Hepatic stellate cell (primary cell): Measurements from ENCODE around the gene MICALL1.

Experiments
- DNase-seq: peaks from one replicate; pipeline ENCODE4 v3.0.0; 2011; ENCODE audit warnings: low spot score

MICALL1 gene

DNA sequence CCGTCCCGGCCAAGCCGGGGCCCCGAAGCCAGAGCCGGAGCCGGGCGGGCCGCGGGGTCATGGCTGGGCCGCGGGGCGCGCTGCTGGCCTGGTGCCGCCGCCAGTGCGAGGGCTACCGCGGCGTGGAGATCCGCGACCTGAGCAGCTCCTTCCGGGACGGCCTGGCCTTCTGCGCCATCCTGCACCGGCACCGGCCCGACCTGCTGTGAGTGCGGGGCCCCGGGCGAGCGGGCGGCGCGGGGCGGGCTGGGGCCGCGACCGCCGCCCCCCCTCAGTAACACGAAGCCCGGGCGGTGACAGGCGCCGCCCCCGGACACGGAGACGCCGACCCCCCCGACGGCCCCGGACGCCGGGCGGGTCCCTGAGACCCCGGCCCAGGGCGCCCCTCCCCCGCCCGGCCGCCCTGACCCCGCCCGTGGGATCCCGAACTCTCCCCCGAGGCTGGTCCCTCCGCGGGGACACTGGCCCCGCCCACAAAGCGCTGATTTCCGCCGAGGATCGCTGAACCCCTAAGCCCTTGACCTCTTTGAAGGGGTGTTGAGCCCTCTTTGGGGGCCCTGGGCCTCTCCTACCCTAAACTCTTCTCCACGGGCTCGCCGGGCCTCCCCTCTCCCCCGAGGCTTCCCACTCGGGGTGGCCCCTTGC lies 389 bp downstream of the MICALL1 start:
- no peak for DNase-seq

DNA sequence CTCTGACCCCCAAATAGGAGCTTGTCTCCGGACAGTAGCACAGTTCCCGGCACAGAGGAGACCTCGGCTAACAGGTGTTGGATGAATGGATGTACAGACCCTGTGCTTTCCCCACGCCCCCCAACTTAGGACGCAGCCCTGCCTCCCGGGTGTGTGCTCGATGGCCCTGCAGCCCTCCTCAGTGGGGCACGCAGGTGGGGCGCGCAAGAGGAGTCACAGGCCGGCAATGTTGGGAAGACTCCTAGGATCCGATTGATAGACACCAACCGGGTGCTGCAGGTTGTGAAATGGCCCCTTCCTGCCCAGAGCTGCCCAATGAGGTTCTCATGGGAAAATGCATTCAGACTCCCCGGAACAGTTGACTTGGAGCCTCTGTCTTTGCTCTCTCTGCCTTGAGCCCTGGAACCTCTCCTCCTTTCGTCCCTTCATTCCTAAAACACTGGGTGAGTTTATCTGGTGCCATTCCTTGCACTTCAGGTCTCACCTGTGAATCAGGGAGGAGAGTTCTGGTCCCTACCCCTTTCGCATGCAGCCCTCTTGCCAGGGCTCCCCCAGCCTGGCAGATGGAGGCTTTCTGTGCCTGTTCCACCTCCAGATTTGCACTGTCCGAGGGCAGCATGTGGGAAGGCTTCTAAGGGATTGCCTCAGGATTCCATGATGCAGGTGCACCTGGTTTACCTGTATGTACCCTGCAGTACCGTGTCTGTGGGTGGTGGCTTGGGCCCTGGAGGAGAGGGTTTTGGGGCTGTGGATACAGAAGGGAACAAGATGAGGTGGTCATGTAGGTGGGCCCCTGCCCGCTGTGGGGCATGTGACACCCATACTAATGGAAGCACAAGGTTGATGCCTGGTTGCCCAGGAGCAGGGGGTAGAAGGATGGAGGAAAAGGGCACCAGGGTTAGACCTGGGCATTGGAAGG lies 1.2 kb downstream of the MICALL1 start:
- DNase-seq = peak; percentile 66

DNA sequence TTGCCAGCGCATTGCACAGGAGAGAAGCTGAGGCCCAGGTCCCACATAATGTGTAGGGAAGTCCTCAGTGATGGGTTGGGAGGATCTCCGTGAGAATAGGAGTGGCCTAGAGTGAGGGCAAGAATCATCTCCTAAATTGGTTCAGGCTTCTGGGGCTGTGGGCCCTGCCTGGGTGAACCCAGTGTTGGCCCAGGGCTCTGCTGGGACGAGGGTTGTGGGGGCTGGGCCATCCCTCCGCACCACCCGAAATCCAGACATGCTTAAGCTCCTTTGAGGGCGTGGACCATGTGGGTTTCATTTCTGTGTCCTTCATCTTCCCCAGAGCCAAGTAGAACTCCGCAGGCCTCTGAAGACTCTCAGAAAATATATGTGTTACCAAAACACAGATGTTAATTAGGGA lies 3.7 kb downstream of the MICALL1 start:
- DNase-seq = no peak

DNA sequence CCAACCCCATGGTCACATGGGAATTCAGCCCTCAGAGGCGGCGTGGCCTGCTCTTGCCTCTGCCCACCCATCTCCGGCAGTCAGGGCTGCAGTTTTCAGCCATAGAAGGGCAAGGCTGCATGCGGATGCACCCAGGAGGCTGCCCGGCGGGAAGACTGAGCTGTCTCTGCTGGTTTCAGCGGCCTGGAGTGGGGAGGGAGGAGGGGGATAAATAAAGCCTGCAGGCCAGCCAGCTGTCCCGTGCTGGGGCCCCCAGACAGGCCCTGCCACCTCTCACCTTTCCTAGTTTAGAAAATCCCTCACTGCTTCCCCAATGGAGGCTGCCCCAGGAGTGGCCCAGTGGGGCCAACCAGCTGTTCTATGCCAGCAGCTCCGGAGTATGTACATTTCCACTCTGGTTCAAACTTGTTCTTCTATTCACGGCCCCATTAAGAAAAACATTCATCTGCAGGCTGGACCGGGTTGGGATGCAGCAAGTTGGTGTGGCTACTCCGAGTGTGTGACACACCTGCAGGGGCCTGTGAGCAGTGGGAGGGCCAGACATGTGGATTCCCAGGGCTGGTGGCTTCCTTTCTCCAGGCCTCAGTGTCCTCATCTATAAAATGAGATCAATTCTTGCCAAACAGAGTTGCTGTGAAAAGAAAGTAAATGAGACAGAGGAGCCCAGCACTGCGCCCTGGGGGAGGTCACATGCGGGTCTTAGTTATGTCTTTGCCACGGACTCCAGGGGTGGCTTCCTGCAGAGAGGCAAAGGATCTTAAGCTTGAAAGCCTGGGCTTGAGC lies 5.0 kb downstream of the MICALL1 start:
- no peak for DNase-seq

DNA sequence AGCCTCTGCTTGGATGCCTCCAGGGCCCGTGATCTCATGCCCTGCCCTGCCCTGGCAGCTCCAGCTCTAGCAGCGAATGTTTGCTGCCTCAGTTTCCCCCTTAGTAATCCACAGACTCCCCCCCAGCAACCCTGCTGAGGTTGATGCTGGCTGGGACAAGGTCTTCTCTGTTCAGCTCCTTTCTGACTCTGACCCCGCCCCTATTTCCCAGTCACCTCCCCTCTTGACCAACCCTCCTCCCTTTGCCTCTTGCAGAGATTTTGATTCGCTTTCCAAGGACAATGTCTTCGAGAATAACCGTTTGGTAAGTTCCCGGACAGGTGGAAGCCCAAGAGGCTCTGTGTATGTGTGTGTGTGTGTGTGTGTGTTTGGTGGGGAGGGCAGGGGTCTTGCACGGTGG lies 5.6 kb downstream of the MICALL1 start:
- DNase-seq = no peak

DNA sequence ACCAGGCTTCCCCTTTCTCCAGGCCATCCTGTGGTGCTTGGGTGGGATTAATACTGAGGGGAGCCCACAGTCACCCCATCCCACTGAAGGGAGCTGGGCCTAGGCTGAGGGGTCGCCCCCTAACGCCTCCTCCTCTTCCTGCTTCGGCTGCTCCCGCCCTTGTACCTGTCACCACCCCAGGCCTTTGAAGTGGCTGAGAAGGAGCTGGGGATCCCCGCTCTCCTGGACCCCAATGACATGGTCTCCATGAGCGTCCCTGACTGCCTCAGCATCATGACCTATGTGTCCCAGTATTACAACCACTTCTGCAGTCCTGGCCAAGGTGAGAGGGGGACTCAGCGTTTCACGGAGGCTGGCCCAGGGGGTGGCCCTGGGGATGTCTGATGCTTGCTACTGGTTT lies 6.1 kb downstream of the MICALL1 start:
- DNase-seq = no peak

DNA sequence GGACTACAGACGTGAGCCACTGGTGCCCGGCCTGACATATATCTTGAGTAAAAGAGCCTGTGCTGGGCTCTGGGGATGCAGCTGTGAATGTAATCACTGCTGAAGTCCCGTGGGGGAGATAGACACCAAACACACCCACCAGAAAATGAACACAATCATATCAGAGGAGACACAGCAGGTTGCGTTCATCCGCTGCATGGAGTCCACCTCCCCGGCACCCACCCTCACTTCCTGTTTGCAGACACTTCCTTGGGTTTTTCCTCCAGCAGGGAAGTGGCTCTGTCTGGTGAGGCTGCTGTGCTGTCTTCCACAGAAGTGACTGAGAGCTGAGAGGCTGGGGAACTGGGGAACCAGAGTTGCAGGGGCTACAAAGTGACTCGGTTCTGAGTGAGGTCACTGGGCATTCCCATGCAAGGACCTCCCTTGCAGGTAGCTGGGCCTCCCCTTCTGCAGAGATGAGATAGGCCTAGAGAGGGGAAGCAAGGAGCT lies 7.2 kb downstream of the MICALL1 start:
- DNase-seq = no peak

DNA sequence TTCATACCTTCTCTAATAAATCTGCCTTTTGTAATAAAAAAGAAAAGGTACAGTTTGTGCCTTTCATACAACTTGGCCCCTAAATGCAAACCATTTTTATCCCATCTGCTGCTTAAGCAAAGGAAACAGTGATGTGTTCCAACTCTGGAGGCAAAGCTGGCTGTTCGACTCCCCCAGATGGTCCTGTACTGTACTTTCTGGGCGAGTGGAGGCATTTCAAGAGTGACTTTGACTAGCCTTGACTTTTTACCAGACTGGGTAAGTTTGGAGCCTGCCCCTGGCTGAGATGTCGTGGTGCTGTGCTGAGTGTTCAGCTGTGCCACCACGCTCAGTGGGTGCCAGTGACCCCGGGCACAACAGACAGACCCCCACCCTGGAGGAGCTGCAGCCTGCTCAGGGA lies 10.2 kb downstream of the MICALL1 start:
- no peak for DNase-seq

DNA sequence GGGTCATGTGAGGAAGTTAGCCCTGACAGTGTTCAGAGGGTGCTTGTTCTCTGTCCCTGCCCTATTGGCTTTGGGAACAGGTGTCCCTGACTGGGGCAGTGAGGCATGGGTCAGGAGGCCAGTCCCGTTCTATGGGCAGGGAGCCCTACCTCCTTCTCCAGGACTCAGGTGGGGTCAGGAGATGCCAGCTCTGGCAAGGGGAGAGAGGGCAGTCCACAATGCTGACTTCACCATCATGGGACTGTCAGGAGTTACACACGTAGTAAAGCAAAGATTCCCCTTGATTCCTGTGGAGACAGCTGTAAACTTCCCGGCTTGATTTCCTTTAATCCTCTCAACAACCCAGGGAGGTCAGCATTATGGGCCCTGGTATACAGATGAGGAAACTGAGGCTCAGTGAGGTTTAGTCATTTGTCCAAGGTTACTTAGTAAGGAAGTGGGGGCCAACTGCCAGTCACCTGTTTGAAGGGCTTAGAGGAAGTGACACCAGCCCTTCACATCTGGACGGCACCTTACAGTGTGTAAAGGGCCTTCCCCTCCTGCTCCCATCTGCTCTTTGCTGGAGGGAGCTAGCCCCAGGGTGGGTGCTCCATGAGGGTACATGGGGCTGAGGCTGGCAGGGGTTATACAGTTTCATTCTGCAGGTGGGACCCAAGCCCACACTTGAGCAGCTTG lies 11.9 kb downstream of the MICALL1 start:
- no peak for DNase-seq

DNA sequence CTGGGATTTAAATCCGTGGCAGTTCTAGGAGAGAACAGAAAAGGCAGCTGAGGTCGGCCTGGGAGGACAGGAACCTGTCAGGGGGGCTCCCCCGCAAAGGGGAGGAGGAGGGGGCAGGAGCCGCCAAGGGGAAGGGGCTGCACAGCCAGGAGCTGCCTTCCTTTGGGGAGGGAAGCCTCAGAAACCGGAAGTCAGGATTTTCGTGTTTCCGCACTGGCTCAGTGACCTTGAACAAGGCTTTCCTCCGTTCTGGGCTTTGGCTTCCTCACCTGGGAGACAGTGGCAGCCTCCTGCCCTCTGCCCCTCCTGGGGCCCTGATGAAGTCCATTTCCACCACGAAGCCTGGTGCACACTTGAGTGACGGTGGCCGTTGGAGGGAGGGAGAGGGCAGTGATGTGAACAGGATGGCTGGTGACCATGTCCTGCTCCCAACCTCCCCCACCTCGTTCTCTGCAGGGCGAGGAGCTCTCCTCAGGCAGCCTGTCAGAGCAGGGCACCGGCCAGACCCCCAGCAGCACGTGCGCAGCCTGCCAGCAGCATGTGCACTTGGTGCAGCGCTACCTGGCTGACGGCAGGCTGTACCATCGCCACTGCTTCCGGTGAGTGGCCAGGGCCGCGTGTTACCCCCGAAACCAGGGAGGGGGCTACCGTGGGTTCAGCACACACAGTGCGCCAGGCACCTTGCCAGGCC lies 12.6 kb downstream of the MICALL1 start:
- no peak for DNase-seq

DNA sequence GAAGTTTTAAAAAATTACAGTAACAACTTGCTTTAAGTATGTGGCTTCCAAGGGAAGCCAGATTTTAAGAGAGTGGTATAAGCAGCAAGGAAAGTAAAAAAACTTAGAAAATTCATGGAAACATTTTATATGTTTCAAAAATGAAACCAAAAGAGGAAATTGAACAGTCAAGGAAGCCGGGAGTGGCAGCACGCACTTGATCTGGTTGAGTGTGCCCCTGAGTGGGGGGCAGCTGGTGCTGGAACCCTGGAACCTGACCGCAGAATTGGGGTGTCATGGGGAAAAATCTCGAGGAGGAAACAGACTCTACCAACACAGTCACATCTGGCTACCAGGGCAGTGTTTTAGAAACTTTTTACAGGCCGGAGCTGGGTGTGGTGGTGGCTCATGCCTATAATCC lies 14.0 kb downstream of the MICALL1 start:
- DNase-seq = no peak

DNA sequence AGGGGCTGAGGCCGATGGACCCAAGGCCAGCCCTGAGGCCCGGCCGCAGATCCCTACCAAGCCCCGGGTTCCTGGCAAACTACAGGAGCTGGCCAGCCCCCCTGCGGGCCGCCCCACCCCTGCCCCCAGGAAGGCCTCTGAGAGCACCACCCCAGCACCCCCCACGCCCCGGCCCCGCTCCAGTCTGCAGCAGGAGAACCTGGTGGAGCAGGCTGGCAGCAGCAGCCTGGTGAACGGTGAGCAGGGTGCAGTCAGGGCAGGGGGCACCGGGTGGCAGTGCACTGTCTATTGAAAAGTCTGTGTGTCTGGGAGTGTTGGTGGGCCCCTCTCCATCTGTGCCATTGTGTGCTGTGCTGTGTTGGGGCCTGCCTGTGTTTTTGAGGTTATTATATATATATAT lies 16.1 kb downstream of the MICALL1 start:
- no peak for DNase-seq

DNA sequence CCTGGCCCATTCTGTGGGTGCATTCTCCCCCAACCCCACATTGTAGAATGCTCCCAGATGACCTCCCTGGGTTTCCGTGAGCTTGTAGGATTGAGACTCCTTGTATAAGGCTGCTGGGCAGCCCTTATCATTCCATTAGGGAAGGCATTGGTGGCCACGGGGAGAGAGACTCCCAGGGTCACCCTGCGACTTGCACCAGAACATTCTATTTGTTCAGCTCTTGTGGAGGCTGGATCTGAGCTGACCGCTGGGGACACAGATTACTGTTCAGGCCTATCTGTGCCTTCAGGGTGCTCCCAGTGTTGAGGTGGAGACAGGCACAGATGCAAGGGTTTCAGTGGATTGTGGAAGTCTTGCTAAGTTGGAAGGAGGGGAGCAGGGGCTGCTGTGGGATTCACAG lies 17.8 kb downstream of the MICALL1 start:
- no peak for DNase-seq

DNA sequence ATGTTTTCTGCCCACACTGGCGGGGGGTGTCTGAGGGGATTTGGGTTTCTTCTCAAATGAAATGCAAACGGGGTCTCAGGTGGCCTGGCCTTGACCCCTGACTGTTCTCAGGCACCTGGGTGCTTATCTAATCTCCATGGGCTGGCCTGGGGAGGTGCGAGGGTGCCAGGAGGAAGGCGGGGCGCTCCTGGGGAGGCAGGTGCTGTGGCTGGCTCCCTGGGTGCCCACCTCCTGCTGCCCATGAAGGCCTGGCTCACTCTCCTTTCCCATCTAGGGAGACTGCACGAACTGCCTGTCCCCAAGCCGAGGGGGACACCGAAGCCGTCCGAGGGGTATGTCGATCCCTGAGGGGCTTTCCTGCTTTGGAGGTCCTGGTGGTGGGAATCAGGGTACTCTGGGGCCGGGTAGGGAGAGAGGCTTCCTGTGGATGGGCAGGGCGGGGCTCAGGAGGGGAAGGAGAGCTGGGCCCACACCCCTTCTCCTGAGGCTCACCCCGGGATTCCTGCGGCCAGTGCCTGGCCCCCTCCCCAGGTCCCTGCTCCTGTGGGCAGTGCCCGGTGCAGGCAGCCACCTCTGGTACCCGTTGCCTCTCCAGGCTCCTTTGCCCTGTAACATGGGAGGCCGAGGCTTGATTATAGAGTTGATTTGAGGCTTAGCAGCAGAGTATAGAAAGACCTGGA lies 18.4 kb downstream of the MICALL1 start:
- DNase-seq = no peak

DNA sequence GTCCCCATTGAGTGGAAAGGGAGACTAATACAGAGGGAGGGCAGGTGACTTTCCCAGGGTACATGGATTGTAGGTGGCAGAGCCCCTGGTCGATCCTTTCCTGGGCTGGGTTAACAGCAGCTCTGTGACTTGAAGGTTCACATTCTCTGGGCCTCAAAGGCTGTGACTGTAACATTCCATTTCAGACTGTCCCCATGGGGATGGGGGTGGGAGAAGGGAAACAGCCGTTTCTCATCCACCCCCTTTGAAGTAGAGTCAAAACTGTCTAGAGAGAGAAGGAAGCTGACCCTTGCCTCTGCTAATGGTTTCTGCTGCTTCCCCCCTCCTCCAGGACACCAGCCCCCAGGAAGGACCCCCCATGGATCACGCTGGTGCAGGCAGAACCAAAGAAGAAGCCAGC lies 19.2 kb downstream of the MICALL1 start:
- DNase-seq = peak; percentile 63

DNA sequence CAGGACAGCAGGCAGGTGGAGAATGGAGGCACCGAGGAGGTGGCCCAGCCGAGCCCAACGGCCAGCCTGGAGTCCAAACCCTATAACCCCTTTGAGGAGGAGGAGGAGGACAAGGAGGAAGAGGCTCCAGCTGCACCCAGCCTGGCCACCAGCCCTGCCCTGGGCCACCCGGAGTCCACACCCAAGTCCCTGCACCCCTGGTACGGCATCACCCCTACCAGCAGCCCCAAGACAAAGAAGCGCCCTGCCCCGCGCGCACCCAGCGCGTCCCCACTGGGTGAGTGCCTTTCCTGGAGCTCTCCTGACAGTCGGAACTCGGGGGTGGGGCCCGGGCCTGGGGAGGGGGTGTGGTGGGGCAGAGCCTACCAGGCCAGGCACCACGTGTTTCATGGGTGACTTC lies 19.7 kb downstream of the MICALL1 start:
- no peak for DNase-seq

DNA sequence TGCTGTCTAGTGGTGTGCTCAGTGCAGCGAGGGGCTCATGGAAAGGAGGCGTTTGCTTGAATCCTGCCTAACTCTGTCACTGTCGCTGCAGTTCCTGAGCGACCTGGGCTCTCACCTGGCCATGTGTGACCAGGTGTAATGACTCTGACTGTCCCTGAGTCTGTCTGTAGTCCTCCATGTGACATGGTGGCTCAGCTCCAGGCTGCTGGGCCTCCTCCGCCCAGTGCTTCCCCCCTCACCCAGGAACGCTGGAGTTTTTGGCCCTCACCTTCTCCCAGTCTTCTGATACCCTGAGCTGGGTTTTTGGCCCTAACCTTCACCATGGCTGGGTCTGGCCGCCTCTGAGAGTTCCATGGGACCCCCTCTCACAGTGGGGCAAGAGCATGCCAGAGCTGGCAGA lies 20.3 kb downstream of the MICALL1 start:
- DNase-seq = no peak

DNA sequence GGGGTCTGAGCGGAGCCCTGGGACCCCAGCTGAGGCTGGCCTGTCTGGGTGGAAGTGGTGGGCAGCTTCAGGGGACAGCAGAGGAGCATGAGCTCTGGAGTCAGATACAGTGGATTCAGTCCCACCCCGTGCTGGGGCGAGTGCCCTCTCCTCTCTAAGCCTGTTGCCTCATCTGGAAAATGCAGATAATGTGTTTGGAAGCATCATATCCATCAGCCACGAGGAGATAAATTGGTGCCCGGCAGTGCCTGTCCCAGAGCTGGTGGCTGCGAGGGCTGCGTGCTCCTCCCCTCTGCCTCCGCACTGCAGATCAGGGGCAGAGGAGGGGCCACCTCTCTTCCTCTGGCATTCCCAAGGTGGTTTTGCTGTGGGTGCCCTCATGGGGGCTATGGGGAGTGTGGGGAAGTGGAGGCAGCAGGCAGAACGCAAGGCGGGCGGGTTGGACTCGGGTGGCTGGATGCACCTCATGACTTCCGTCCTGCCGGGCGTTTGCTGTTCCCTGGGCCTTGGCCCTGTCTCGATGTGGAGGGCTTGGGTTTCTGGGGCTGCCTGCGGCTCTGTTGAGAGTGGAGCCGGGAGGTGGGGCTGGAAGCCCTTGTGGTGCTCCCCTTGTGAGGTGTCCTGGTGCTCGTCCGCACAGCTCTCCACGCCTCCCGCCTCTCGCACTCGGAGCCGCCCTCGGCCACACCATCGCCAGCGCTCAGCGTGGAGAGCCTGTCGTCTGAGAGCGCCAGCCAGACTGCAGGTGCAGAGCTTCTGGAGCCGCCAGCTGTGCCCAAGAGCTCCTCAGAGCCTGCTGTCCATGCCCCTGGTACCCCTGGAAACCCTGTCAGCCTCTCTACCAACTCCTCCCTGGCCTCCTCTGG lies 20.9 kb downstream of the MICALL1 start:
- DNase-seq = no peak

DNA sequence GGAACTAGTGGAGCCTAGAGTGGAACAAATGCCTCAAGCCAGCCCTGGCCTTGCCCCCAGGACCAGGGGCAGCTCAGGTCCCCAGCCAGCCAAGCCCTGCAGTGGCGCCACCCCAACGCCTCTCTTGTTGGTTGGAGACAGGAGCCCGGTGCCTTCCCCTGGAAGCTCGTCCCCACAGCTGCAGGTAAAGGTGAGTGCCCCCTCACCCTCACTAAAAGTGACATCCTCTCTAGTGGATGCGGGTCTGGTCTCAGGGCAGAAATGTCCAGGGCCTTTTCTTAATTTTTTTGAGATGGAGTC lies 21.5 kb downstream of the MICALL1 start:
- no peak for DNase-seq

DNA sequence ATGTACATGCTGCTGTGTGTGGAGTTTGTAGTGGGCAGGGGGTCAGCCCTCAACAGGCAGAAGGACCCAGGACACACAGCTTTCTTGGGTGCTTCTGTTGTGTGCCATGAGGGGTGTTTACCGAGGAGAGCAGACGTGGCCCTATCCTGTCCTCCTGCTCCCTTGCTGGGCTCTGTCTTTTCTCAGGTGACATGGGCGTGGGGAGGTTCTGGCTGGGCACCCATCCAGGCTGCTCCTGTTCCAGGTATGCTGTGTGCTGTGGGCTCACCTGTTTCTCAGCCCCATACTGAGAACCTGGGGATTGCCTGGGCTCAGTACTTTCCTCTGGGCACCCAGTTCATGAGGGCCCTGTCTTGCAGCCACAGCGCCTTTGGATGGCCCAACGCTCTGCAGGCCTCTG lies 23.3 kb downstream of the MICALL1 start:
- no peak for DNase-seq
